Measurements from ENCODE around the gene IRF6.

Gene IRF6

DNA sequence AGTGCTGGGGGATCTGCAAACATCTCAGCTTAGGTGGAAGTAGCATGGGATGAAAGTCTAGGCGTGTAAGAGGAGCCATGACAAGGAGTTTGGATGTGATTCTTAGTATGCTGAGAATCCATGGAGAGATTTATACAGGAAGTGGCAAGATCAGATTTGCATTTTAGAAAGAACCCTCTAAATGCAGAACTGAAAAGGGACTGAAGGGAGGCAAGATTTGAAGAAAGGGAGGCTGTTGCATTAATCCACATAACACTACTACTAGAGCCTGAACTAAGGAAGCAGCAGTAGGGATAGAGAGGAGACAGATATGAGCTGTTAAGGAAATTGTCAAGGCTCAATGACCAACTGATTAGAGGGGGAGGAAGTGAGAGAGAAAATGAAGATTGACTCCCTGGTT lies 31.4 kb downstream of the IRF6 start:
- ChIA-PET CTCF (interaction anchor here (0.7 to 2.3 kb wide), 4 partner anchors 8 to 47 kb away, joined by 3 to 7 read pairs (median 4); partner anchors contain the start of gene C1orf74), POLR2A (no interaction called here)
- Histone ChIP-seq H3K9me3 (ENCODE audit: control extremely low read depth in 1 of 5, control insufficient read depth in 4 of 5, insufficient read depth in 2 of 5, low read depth in 1 of 5, low read length in 4 of 5) (no peaks in the 10 kb centered on the region), H3K4me1 (ENCODE audit: control extremely low read depth in 1 of 4, control insufficient read depth in 4 of 4, insufficient read depth in 4 of 4, low read length in 3 of 4) (peaks cover 0 to 31% (median 23%) of the 10 kb centered on the region in 4 experiments), H3K27me3 (replicated peaks in 2 of 5; ENCODE audit: control insufficient read depth in 4 of 5, insufficient read depth in 5 of 5, low read length in 4 of 5) (no peaks in the 10 kb centered on the region), H3K27ac (ENCODE audit: insufficient read depth in 1 of 2, low read depth in 1 of 2, low read length in 2 of 2, poor library complexity in 1 of 2, severe bottlenecking in 2 of 2) (no peak overlapping the region), H3K36me3 (ENCODE audit: control insufficient read depth in 4 of 4, insufficient read depth in 4 of 4, low read length in 3 of 4) (peaks cover 25 to 60% (median 48%) of the 10 kb centered on the region in 4 experiments), H3K4me3 (ENCODE audit: control insufficient read depth in 1 of 7, extremely low read depth in 1 of 7, insufficient read depth in 4 of 7, low read depth in 2 of 7, low read length in 6 of 7) (no peak overlapping the region)
- 89% methylated on average over 1 of the region's 1 CpG for WGBS (ENCODE audit: insufficient coverage)
- DNase-seq: no peak

- Histone ChIP-seq H3K9me3 (ENCODE audit: control extremely low read depth in 1 of 5, control insufficient read depth in 4 of 5, insufficient read depth in 2 of 5, low read depth in 1 of 5, low read length in 4 of 5) (no peaks in the 10 kb centered on the region), H3K4me3 (ENCODE audit: control insufficient read depth in 1 of 7, extremely low read depth in 1 of 7, insufficient read depth in 4 of 7, low read depth in 2 of 7, low read length in 6 of 7) (peak overlapping the region in 1 of 7 experiments; percentile 25), H3K27me3 (replicated peaks in 2 of 5; ENCODE audit: control insufficient read depth in 4 of 5, insufficient read depth in 5 of 5, low read length in 4 of 5) (no peaks in the 10 kb centered on the region), H3K4me1 (ENCODE audit: control extremely low read depth in 1 of 4, control insufficient read depth in 4 of 4, insufficient read depth in 4 of 4, low read length in 3 of 4) (peaks cover 22 to 55% (median 47%) of the 10 kb centered on the region in 4 experiments), H3K36me3 (ENCODE audit: control insufficient read depth in 4 of 4, insufficient read depth in 4 of 4, low read length in 3 of 4) (peaks cover 17 to 41% (median 29%) of the 10 kb centered on the region in 4 experiments), H3K27ac (ENCODE audit: insufficient read depth in 1 of 2, low read depth in 1 of 2, low read length in 2 of 2, poor library complexity in 1 of 2, severe bottlenecking in 2 of 2) (no peak overlapping the region)
- CTCF ChIA-PET: interaction anchor here (1.0 to 1.5 kb wide), 3 partner anchors 11 to 55 kb away, joined by 4 read pairs; partner anchors contain the start of gene UTP25
- WGBS (ENCODE audit: insufficient coverage): 58% methylated on average over 5 of the region's 6 CpGs
- POLR2A ChIA-PET: no interaction called here
- peak in 2 of 3 donors; percentile 36 to 48 for DNase-seq
Observed at GRCh38 chr1:209772126-209772525, 33.8 kb downstream of the IRF6 start.

DNA sequence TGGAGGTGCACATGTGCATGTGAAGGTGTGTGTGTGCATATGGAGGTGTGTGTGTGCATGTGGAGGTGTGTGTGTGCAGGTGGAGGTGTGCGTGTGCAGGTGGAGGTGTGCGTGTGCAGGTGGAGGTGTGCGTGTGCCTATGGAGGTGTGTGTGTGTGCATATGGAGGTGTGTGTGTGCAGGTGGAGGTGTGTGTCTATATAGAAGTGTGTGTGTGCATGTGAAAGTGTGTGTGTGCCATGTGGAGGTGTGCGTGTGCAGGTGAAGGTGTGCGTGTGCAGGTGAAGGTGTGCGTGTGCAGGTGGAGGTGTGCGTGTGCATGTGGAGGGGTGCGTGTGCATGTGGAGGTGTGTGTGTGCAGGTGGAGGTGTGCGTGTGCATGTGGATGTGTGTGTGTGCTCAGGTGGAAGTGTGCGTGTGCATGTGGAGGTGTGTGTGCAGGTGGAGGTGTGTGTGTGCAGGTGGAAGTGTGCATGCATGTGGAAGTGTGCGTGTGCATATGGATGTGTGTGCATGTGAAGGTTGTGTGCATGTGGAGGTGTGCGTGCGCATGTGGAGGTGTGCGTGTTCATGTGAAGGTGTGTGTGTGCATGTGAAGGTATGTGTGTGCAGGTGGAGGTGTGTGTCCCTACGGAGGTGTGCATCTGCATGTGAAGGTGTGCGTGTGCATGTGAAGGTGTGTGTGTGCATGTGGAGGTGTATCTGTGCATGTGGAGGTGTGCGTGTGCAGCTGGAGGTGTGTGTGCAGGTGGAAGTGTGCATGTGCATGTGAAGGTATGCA lies 35.1 kb downstream of the IRF6 start:
- Histone ChIP-seq H3K27me3 (replicated peaks in 2 of 5; ENCODE audit: control insufficient read depth in 4 of 5, insufficient read depth in 5 of 5, low read length in 4 of 5) (no peaks in the 10 kb centered on the region), H3K4me3 (ENCODE audit: control insufficient read depth in 1 of 7, extremely low read depth in 1 of 7, insufficient read depth in 4 of 7, low read depth in 2 of 7, low read length in 6 of 7) (peak overlapping the region in 2 of 7 experiments; percentile 59 to 68), H3K4me1 (ENCODE audit: control extremely low read depth in 1 of 4, control insufficient read depth in 4 of 4, insufficient read depth in 4 of 4, low read length in 3 of 4) (peaks cover 26 to 67% (median 54%) of the 10 kb centered on the region in 4 experiments), H3K36me3 (ENCODE audit: control insufficient read depth in 4 of 4, insufficient read depth in 4 of 4, low read length in 3 of 4) (peaks cover 13 to 41% (median 25%) of the 10 kb centered on the region in 4 experiments), H3K9me3 (ENCODE audit: control extremely low read depth in 1 of 5, control insufficient read depth in 4 of 5, insufficient read depth in 2 of 5, low read depth in 1 of 5, low read length in 4 of 5) (no peaks in the 10 kb centered on the region), H3K27ac (ENCODE audit: insufficient read depth in 1 of 2, low read depth in 1 of 2, low read length in 2 of 2, poor library complexity in 1 of 2, severe bottlenecking in 2 of 2) (no peak overlapping the region)
- CTCF ChIA-PET: interaction anchor here (0.7 to 5.2 kb wide), 3 partner anchors 22 to 1361 kb away, joined by 4 to 28 read pairs (median 4); no protein-coding TSS in a partner anchor
- 98% methylated on average over 9 of the region's 17 CpGs for WGBS (ENCODE audit: insufficient coverage)
- peak in 1 of 3 donors; percentile 41 for DNase-seq
- POLR2A ChIA-PET: interaction anchor here (1.2 kb wide), 1 partner anchor 23 kb away, joined by 3 read pairs; no protein-coding TSS in a partner anchor

DNA sequence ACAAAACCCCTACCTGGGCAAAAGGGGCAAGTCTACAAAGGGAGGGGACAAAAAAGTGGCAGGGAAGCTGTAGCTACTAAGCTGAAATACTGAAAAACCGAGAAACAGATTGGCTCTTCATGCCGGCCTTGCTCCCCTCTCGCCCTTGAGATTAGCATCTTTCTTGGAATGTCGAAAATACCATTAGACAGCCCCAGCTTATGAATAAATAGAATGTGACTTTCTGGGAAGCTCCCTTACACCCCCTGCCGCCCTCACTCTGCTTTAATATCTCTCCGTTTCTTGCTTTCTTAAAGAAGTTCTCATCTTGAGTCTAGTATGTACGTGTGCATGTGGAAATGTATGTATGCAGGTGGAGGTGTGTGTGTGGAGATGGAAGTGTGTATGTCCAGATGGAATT lies 36.0 kb downstream of the IRF6 start:
- Histone ChIP-seq H3K36me3 (ENCODE audit: control insufficient read depth in 4 of 4, insufficient read depth in 4 of 4, low read length in 3 of 4) (peaks cover 7 to 34% (median 18%) of the 10 kb centered on the region in 4 experiments), H3K4me3 (ENCODE audit: control insufficient read depth in 1 of 7, extremely low read depth in 1 of 7, insufficient read depth in 4 of 7, low read depth in 2 of 7, low read length in 6 of 7) (peak overlapping the region in 4 of 7 experiments; percentile 27 to 68 (median 54)), H3K9me3 (ENCODE audit: control extremely low read depth in 1 of 5, control insufficient read depth in 4 of 5, insufficient read depth in 2 of 5, low read depth in 1 of 5, low read length in 4 of 5) (no peaks in the 10 kb centered on the region), H3K4me1 (ENCODE audit: control extremely low read depth in 1 of 4, control insufficient read depth in 4 of 4, insufficient read depth in 4 of 4, low read length in 3 of 4) (peaks cover 26 to 67% (median 54%) of the 10 kb centered on the region in 4 experiments), H3K27ac (ENCODE audit: insufficient read depth in 1 of 2, low read depth in 1 of 2, low read length in 2 of 2, poor library complexity in 1 of 2, severe bottlenecking in 2 of 2) (peak overlapping the region; percentile 62 to 87), H3K27me3 (replicated peaks in 2 of 5; ENCODE audit: control insufficient read depth in 4 of 5, insufficient read depth in 5 of 5, low read length in 4 of 5) (no peaks in the 10 kb centered on the region)
- DNase-seq: peak in 2 of 3 donors; percentile 43 to 62
- CTCF ChIA-PET: interaction anchor here (0.9 to 5.2 kb wide), 5 partner anchors 8 to 26 kb away, joined by 3 to 54 read pairs (median 4); partner anchors contain the start of gene TRAF3IP3
- POLR2A ChIA-PET: interaction anchor here (1.2 kb wide), 1 partner anchor 22 kb away, joined by 3 read pairs; no protein-coding TSS in a partner anchor
- 2% methylated on average over 5 of the region's 7 CpGs for whole genome bisulfite sequencing (ENCODE audit: insufficient coverage)

GRCh38 chr1:209769171-209769904 lies 36.6 kb downstream of the IRF6 start:
- ChIA-PET POLR2A (interaction anchor here (1.2 kb wide), 1 partner anchor 21 kb away, joined by 3 read pairs; no protein-coding TSS in a partner anchor), CTCF (interaction anchor here (0.8 to 5.2 kb wide), 6 partner anchors 9 to 114 kb away, joined by 3 to 54 read pairs (median 4); partner anchors contain the start of gene TRAF3IP3)
- peaks cover 26 to 67% (median 54%) of the 10 kb centered on the region in 4 experiments for H3K4me1 ChIP-seq (ENCODE audit: control extremely low read depth in 1 of 4, control insufficient read depth in 4 of 4, insufficient read depth in 4 of 4, low read length in 3 of 4)
- DNase-seq: peak; percentile 31 to 76 (median 69)
- peak overlapping the region; percentile 62 to 87 for H3K27ac ChIP-seq (ENCODE audit: insufficient read depth in 1 of 2, low read depth in 1 of 2, low read length in 2 of 2, poor library complexity in 1 of 2, severe bottlenecking in 2 of 2)
- H3K9me3 ChIP-seq (ENCODE audit: control extremely low read depth in 1 of 5, control insufficient read depth in 4 of 5, insufficient read depth in 2 of 5, low read depth in 1 of 5, low read length in 4 of 5): no peaks in the 10 kb centered on the region
- peaks cover 5 to 32% (median 16%) of the 10 kb centered on the region in 4 experiments for H3K36me3 ChIP-seq (ENCODE audit: control insufficient read depth in 4 of 4, insufficient read depth in 4 of 4, low read length in 3 of 4)
- no peaks in the 10 kb centered on the region for H3K27me3 ChIP-seq (replicated peaks in 2 of 5; ENCODE audit: control insufficient read depth in 4 of 5, insufficient read depth in 5 of 5, low read length in 4 of 5)
- H3K4me3 ChIP-seq (ENCODE audit: control insufficient read depth in 1 of 7, extremely low read depth in 1 of 7, insufficient read depth in 4 of 7, low read depth in 2 of 7, low read length in 6 of 7): peak overlapping the region in 6 of 7 experiments; percentile 27 to 68 (median 49)
- 2% methylated on average over 5 of the region's 13 CpGs for WGBS (ENCODE audit: insufficient coverage)

- H3K27me3 ChIP-seq (replicated peaks in 2 of 5; ENCODE audit: control insufficient read depth in 4 of 5, insufficient read depth in 5 of 5, low read length in 4 of 5): no peaks in the 10 kb centered on the region
- H3K4me3 ChIP-seq (ENCODE audit: control insufficient read depth in 1 of 7, extremely low read depth in 1 of 7, insufficient read depth in 4 of 7, low read depth in 2 of 7, low read length in 6 of 7): peak overlapping the region in 6 of 7 experiments; percentile 9 to 68 (median 46)
- H3K9me3 ChIP-seq (ENCODE audit: control extremely low read depth in 1 of 5, control insufficient read depth in 4 of 5, insufficient read depth in 2 of 5, low read depth in 1 of 5, low read length in 4 of 5): no peaks in the 10 kb centered on the region
- ChIA-PET CTCF (interaction anchor here (0.8 to 5.2 kb wide), 6 partner anchors 10 to 113 kb away, joined by 3 to 54 read pairs (median 4); partner anchors contain the start of gene TRAF3IP3), POLR2A (interaction anchor here (0.8 kb wide), 1 partner anchor 12 kb away, joined by 3 read pairs; no protein-coding TSS in a partner anchor)
- peaks cover 26 to 67% (median 53%) of the 10 kb centered on the region in 4 experiments for H3K4me1 ChIP-seq (ENCODE audit: control extremely low read depth in 1 of 4, control insufficient read depth in 4 of 4, insufficient read depth in 4 of 4, low read length in 3 of 4)
- peaks cover 4 to 38% (median 19%) of the 10 kb centered on the region in 4 experiments for H3K36me3 ChIP-seq (ENCODE audit: control insufficient read depth in 4 of 4, insufficient read depth in 4 of 4, low read length in 3 of 4)
- 51% methylated on average over 8 of the region's 9 CpGs for WGBS (ENCODE audit: insufficient coverage)
- peak overlapping the region; percentile 48 to 87 for H3K27ac ChIP-seq (ENCODE audit: insufficient read depth in 1 of 2, low read depth in 1 of 2, low read length in 2 of 2, poor library complexity in 1 of 2, severe bottlenecking in 2 of 2)
- DNase-seq: peak in 2 of 3 donors; percentile 56 to 63
Observed at GRCh38 chr1:209768354-209768774, 37.6 kb downstream of the IRF6 start.

Data from common myeloid progenitor, CD34-positive (primary cell).